Measurements from ENCODE around the gene HIKESHI. TPM values are rescaled to one million over a fixed set of nuclear protein-coding genes. Genes with fewer than 3 reads are reported as not detected.

Gene HIKESHI
- total and polyA plus RNA-seq, 2 experiments from 2014 or later: 71.2 to 162 TPM

GRCh38 chr11:86294026-86294425 is 8.0 kb upstream of the HIKESHI start (continued):
- TF ChIP-seq ZNF331 (CRISPR knock-in tag; IDR thresholded peaks at IDR 0.05; ENCODE audit: low read depth): no peak
- TF ChIP-seq NANOG (IDR thresholded peaks at IDR 0.05; ENCODE audit: borderline replicate concordance): no peak
- TF ChIP-seq STAT1 (IDR thresholded peaks at IDR 0.05; ENCODE audit: unreplicated experiment): no peak
- no peak for TF ChIP-seq ETS1 (IDR thresholded peaks at IDR 0.05)
- no peak for TF ChIP-seq EZH2phosphoT487 (IDR thresholded peaks at IDR 0.05; ENCODE audit: unreplicated experiment)
- TF ChIP-seq CTCF (conservative IDR thresholded peaks at IDR 0.05; ENCODE audit: low read depth in 2 of 2): no peak
- no peak for TF ChIP-seq ZNF114 (CRISPR knock-in tag; IDR thresholded peaks at IDR 0.05)
- TF ChIP-seq JUNB (IDR thresholded peaks at IDR 0.05; ENCODE audit: unreplicated experiment): no peak

- Histone ChIP-seq H3K79me2 (replicated peaks; ENCODE audit: insufficient read depth) (peaks cover 31% of the 10 kb centered on the region), H3K4me1 (ENCODE audit: insufficient read depth) (no peaks in the 10 kb centered on the region), H2AFZ (peak overlapping the region; percentile 72), H3K4me3 (peak overlapping the region; percentile 68), H4K20me1 (replicated peaks; ENCODE audit: insufficient read depth) (no peaks in the 10 kb centered on the region), H3F3A (replicated peaks; ENCODE audit: low read depth) (no peaks in the 10 kb centered on the region), H3K27ac (ENCODE audit: low read depth) (no peak overlapping the region), H3K36me3 (ENCODE audit: insufficient read depth) (peaks cover 4% of the 10 kb centered on the region; the same call in 1 of the 2 replicates), H3K4me2 (peak overlapping the region; percentile 86), H3K27me3 (ENCODE audit: insufficient read depth) (no peaks in the 10 kb centered on the region), H3K9me2 (ENCODE audit: insufficient read depth) (no peaks in the 10 kb centered on the region)
- peaks cover 7% of the 10 kb centered on the region; the same call in 2 of the 3 replicates for H3K36me3 Mint-ChIP-seq (ENCODE audit: low read depth)
- DNase-seq (ENCODE audit: low spot score) (no peak), ATAC-seq (no peak)
- peak overlapping the region; percentile 97 for H3K4me3 Mint-ChIP-seq
- no peaks in the 10 kb centered on the region for H3K27me3 Mint-ChIP-seq (ENCODE audit: insufficient read depth, low read depth, poor library complexity)
- H3K9me3 Mint-ChIP-seq: peaks cover 3% of the 10 kb centered on the region; the same call in 2 of the 3 replicates
- H3K27ac Mint-ChIP-seq: no peak overlapping the region
- H3K4me1 Mint-ChIP-seq: peaks cover 5% of the 10 kb centered on the region; the same call in 2 of the 3 replicates
- no peak for TF ChIP-seq POLR2AphosphoS5 (IDR thresholded peaks at IDR 0.05; ENCODE audit: low read depth)
- TF ChIP-seq CTCF (conservative IDR thresholded peaks at IDR 0.05; ENCODE audit: low read depth in 2 of 2): no peak
- no peak for TF ChIP-seq NANOG (IDR thresholded peaks at IDR 0.05; ENCODE audit: borderline replicate concordance)
- no peak for TF ChIP-seq EZH2phosphoT487 (IDR thresholded peaks at IDR 0.05; ENCODE audit: unreplicated experiment)
- TF ChIP-seq ZNF331 (CRISPR knock-in tag; IDR thresholded peaks at IDR 0.05; ENCODE audit: low read depth): no peak
- no peak for TF ChIP-seq CREB1 (CRISPR knock-in tag; IDR thresholded peaks at IDR 0.05; ENCODE audit: low read depth)
- TF ChIP-seq EZH2 (IDR thresholded peaks at IDR 0.05; ENCODE audit: low read depth, unreplicated experiment): no peak
- no peak for TF ChIP-seq STAT1 (IDR thresholded peaks at IDR 0.05; ENCODE audit: unreplicated experiment)
- no peak for TF ChIP-seq ZNF462 (CRISPR knock-in tag; IDR thresholded peaks at IDR 0.05)
Observed at GRCh38 chr11:86301742-86302091, 323 bp upstream of the HIKESHI start.
